ENCODE results near the gene SLCO1B3. TPM values are rescaled to one million over a fixed set of nuclear protein-coding genes. Genes with fewer than 3 reads are reported as not detected.

The SLCO1B3 gene
- total and polyA plus RNA-seq, 2 of the 8 experiments (the other 6 are each of a cell fraction or from before 2014, with no cell fraction given), result not detected

GRCh38 chr12:20778969-20779368 is 31.5 kb upstream of the SLCO1B3 start:
- Histone ChIP-seq H2BK5ac (ENCODE audit: low read depth, low read length) (no peak overlapping the region), H3K27me3 (replicated peaks in 1 of 4; ENCODE audit: control insufficient read depth in 3 of 4, extremely low read depth in 1 of 4, insufficient read depth in 3 of 4, low read length in 3 of 4) (no peaks in the 10 kb centered on the region), H3K23me2 (ENCODE audit: low read depth, low read length) (no peaks in the 10 kb centered on the region), H3K79me2 (ENCODE audit: control insufficient read depth in 1 of 2, insufficient read depth in 2 of 2, low read length in 2 of 2) (no peaks in the 10 kb centered on the region), H4K5ac (ENCODE audit: insufficient read length, low read depth, low read length) (no peak overlapping the region), H4K8ac (ENCODE audit: extremely low read depth, insufficient read depth, low read length) (no peak overlapping the region), H2BK20ac (ENCODE audit: low read length) (no peak overlapping the region), H3K23ac (ENCODE audit: insufficient read length) (no peak overlapping the region), H3K36me3 (ENCODE audit: control insufficient read depth in 2 of 4, insufficient read depth in 4 of 4, low read length in 3 of 4) (no peaks in the 10 kb centered on the region), H3K4me1 (replicated peaks in 1 of 4; ENCODE audit: control insufficient read depth in 3 of 4, insufficient read depth in 4 of 4, low read length in 3 of 4) (no peaks in the 10 kb centered on the region), H3K4me2 (ENCODE audit: insufficient read depth in 1 of 2, low read depth in 2 of 2, low read length in 2 of 2) (no peak overlapping the region), H3K9me3 (ENCODE audit: insufficient read depth in 2 of 2, low read depth in 1 of 2, low read length in 1 of 2) (peaks cover 0 to 3% of the 10 kb centered on the region in 2 experiments; a peak in 1 of 4 replicates), H2BK120ac (replicated peaks; ENCODE audit: low read depth, low read length) (no peak overlapping the region), H3K4me3 (ENCODE audit: extremely low read depth in 1 of 4, insufficient read depth in 2 of 4, low read depth in 3 of 4, low read length in 4 of 4) (no peak overlapping the region), H3K27ac (ENCODE audit: low read depth, low read length) (no peak overlapping the region), H2AFZ (ENCODE audit: low read length) (no peak overlapping the region), H3K14ac (ENCODE audit: insufficient read length) (no peak overlapping the region), H3K56ac (replicated peaks; ENCODE audit: insufficient read length, low read depth, low read length) (no peak overlapping the region), H3K9ac (replicated peaks in 1 of 4; ENCODE audit: extremely low read depth in 1 of 4, low read depth in 3 of 4, low read length in 3 of 4) (no peak overlapping the region), H4K91ac (replicated peaks; ENCODE audit: insufficient read length, low read length) (no peak overlapping the region), H2BK15ac (ENCODE audit: low read length) (no peak overlapping the region), H3K18ac (ENCODE audit: extremely low read depth, low read length) (no peak overlapping the region), H3K4ac (replicated peaks; ENCODE audit: insufficient read length, low read depth, low read length) (no peak overlapping the region), H4K20me1 (replicated peaks in 1 of 2; ENCODE audit: control insufficient read depth in 1 of 2, insufficient read depth in 2 of 2, low read length in 2 of 2) (no peaks in the 10 kb centered on the region), H3K79me1 (ENCODE audit: low read depth, low read length) (no peaks in the 10 kb centered on the region), H2AK5ac (ENCODE audit: low read depth, low read length) (no peak overlapping the region), H2BK12ac (ENCODE audit: low read depth, low read length) (no peak overlapping the region)
- WGBS, 2 experiments (ENCODE audit: extremely low coverage in 1 of 2, insufficient coverage in 1 of 2, insufficient read length in 1 of 2, insufficient replicate concordance in 2 of 2, low coverage in 1 of 2, low lambda C conversion rate in 2 of 2, missing lambda C conversion rate in 1 of 2), result 100% methylated on average over 2 of the region's 2 CpGs; no CpG with 5 or more reads in 1 of the 2 experiments
- no peak for FAIRE-seq
- no peak for DNase-seq (ENCODE audit: low read depth in 1 of 2, low spot score in 2 of 2)
- no peak for TF ChIP-seq MAX (IDR thresholded peaks at IDR 0.05)
- no peak for TF ChIP-seq ZNF274 (IDR thresholded peaks at IDR 0.05; ENCODE audit: borderline replicate concordance, extremely low read depth, low read length)
- TF ChIP-seq EZH2 (IDR thresholded peaks at IDR 0.05; ENCODE audit: low read depth, low read length, severe bottlenecking), result no peak
- TF ChIP-seq SRF (IDR thresholded peaks at IDR 0.05; ENCODE audit: low read depth, low read length), result no peak
- TF ChIP-seq TEAD4 (IDR thresholded peaks at IDR 0.05; ENCODE audit: low read depth, low read length), result no peak
- TF ChIP-seq, protein P1, sequence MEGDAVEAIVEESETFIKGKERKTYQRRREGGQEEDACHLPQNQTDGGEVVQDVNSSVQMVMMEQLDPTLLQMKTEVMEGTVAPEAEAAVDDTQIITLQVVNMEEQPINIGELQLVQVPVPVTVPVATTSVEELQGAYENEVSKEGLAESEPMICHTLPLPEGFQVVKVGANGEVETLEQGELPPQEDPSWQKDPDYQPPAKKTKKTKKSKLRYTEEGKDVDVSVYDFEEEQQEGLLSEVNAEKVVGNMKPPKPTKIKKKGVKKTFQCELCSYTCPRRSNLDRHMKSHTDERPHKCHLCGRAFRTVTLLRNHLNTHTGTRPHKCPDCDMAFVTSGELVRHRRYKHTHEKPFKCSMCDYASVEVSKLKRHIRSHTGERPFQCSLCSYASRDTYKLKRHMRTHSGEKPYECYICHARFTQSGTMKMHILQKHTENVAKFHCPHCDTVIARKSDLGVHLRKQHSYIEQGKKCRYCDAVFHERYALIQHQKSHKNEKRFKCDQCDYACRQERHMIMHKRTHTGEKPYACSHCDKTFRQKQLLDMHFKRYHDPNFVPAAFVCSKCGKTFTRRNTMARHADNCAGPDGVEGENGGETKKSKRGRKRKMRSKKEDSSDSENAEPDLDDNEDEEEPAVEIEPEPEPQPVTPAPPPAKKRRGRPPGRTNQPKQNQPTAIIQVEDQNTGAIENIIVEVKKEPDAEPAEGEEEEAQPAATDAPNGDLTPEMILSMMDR (IDR thresholded peaks at IDR 0.05; ENCODE audit: control extremely low read depth in 1 of 3, insufficient read depth in 1 of 3, low read depth in 1 of 3, low read length in 3 of 3), result no peak
- no peak for TF ChIP-seq RNF2 (IDR thresholded peaks at IDR 0.05; ENCODE audit: borderline replicate concordance, low read depth, low read length, missing control alignments, poor library complexity, severe bottlenecking)
- no peak for TF ChIP-seq SP4 (IDR thresholded peaks at IDR 0.05; ENCODE audit: low read length)
- no peak for TF ChIP-seq EP300 (IDR thresholded peaks at IDR 0.05; ENCODE audit: borderline replicate concordance in 1 of 2, low read depth in 2 of 2, low read length in 2 of 2)
- ChIA-PET CTCF (ENCODE audit: partially characterized antibody) (no interaction called here), POLR2A (ENCODE audit: partially characterized antibody) (no interaction called here)

All from H1 (cell line).